KMS-11 (cell line): ENCODE results near the gene PPP2R5A.
A peak's percentile ranks its signal among the peaks of the same experiment; 100 is the strongest.
"Not testable (repeated sequence)": the region's sequence is repeated elsewhere in the genome, so short reads cannot be mapped to it uniquely, and the experiment has no call there.

Experiments
- H2AFZ ChIP-seq: fragments of 200-600 bp; sonication (generic); 2 replicates; pipeline ENCODE4 v1.6.1; 2016; ENCODE audit warnings: antibody characterized with exemption, mixed run types, low read depth
- H3K27ac ChIP-seq: fragments of 200-600 bp; sonication (generic); 2 replicates; pipeline ENCODE4 v1.6.1; 2016; ENCODE audit warnings: mild to moderate bottlenecking, mixed run types
- H3K27me3 ChIP-seq: fragments of 200-600 bp; sonication (generic); 2 replicates; pipeline ENCODE4 v1.6.1; 2017; ENCODE audit warnings: mild to moderate bottlenecking, low read depth, mixed run types, moderate library complexity; ENCODE audit not compliant: insufficient read depth
- H3K36me3 ChIP-seq: fragments of 200-600 bp; sonication (generic); 2 replicates; pipeline ENCODE4 v1.6.1; 2017; ENCODE audit warnings: mild to moderate bottlenecking, mixed run types; ENCODE audit not compliant: insufficient read depth
- H3K4me1 ChIP-seq: fragments of 200-600 bp; sonication (generic); 2 replicates; pipeline ENCODE4 v1.6.1; 2016; ENCODE audit warnings: mild to moderate bottlenecking, low read depth, mixed run types; ENCODE audit not compliant: poor library complexity, severe bottlenecking
- H3K4me2 ChIP-seq: fragments of 200-600 bp; sonication (generic); 2 replicates; pipeline ENCODE4 v1.7.0; 2016; ENCODE audit warnings: mild to moderate bottlenecking, mixed run types
- H3K4me3 ChIP-seq: fragments of 200-600 bp; sonication (generic); IDR thresholded peaks from 2 replicates; pipeline ENCODE4 v1.6.1; 2017; ENCODE audit warnings: low read depth, low read length, mixed read lengths; ENCODE audit not compliant: insufficient read depth
- H3K79me2 ChIP-seq: fragments of 200-600 bp; sonication (generic); 2 replicates; pipeline ENCODE4 v1.6.1; 2016; ENCODE audit warnings: low read depth, mixed run types; ENCODE audit not compliant: insufficient read depth
- H3K9ac ChIP-seq: fragments of 200-600 bp; sonication (generic); 2 replicates; pipeline ENCODE4 v1.6.1; 2016; ENCODE audit warnings: mild to moderate bottlenecking, mixed run types
- H4K20me1 ChIP-seq: fragments of 200-600 bp; sonication (generic); 2 replicates; pipeline ENCODE4 v1.6.1; 2016; ENCODE audit warnings: mild to moderate bottlenecking, mixed run types; ENCODE audit not compliant: insufficient read depth
- CTCF ChIP-seq: fragments of 200-600 bp; sonication (generic); conservative IDR thresholded peaks from 2 replicates; pipeline ENCODE4 v1.6.1; 2017; ENCODE audit warnings: low read depth, mild to moderate bottlenecking, antibody characterized with exemption, low read length, moderate library complexity, mixed read lengths

The PPP2R5A gene

GRCh38 chr1:212315184-212315583 is 30.0 kb downstream of the PPP2R5A start:
- Histone ChIP-seq H3K9ac (no peak overlapping the region), H2AFZ (no peak overlapping the region), H3K4me2 (no peak overlapping the region), H3K36me3 (no peaks in the 10 kb centered on the region), H3K4me1 (peaks cover 16% of the 10 kb centered on the region), H3K27ac (no peak overlapping the region), H3K27me3 (no peaks in the 10 kb centered on the region), H4K20me1 (no peaks in the 10 kb centered on the region), H3K79me2 (peaks cover 4% of the 10 kb centered on the region; the same call in 1 of the 2 replicates), H3K4me3 (no peak overlapping the region)
- no peak for TF ChIP-seq CTCF

DNA sequence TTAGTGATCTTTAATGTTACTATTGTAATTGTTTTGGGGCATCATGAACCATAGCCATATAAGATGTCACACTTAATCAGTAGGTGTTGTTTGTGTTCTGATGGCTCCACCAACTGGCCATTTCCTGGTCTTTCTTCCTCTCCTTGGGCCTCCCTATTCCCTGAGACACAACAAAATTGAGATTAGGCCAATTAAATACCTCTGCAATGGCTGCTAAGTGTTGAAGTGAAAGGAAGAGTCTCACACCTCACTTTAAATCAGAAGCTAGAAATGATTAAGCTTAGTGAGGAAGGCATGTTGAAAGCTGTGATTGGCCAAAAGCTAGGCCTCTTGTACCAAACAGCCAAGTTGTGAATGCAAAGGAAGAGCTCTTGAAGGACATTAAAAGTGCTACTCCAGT is 30.7 kb downstream of the PPP2R5A start:
- H3K79me2 ChIP-seq: peaks cover 4% of the 10 kb centered on the region; the same call in 1 of the 2 replicates
- no peaks in the 10 kb centered on the region for H3K36me3 ChIP-seq
- H3K4me2 ChIP-seq: no peak overlapping the region
- no peaks in the 10 kb centered on the region for H4K20me1 ChIP-seq
- no peak overlapping the region for H3K4me3 ChIP-seq
- peak; percentile 46; the same call in 1 of the 2 replicates for TF ChIP-seq CTCF
- H3K27ac ChIP-seq: no peak overlapping the region
- peaks cover 16% of the 10 kb centered on the region for H3K4me1 ChIP-seq
- no peak overlapping the region for H3K9ac ChIP-seq
- no peak overlapping the region for H2AFZ ChIP-seq
- H3K27me3 ChIP-seq: no peaks in the 10 kb centered on the region

GRCh38 chr1:212317916-212318315 is 32.7 kb downstream of the PPP2R5A start:
- H3K27ac ChIP-seq: no peak overlapping the region
- H3K9ac ChIP-seq: no peak overlapping the region
- H3K4me1 ChIP-seq: peaks cover 16% of the 10 kb centered on the region
- H3K4me3 ChIP-seq: no peak overlapping the region
- H3K36me3 ChIP-seq: no peaks in the 10 kb centered on the region
- no peak for TF ChIP-seq CTCF
- no peaks in the 10 kb centered on the region for H3K27me3 ChIP-seq
- no peaks in the 10 kb centered on the region for H4K20me1 ChIP-seq
- peaks cover 4% of the 10 kb centered on the region; the same call in 1 of the 2 replicates for H3K79me2 ChIP-seq
- no peak overlapping the region for H2AFZ ChIP-seq
- H3K4me2 ChIP-seq: no peak overlapping the region

- H3K36me3 ChIP-seq, H3K9ac ChIP-seq, H3K4me1 ChIP-seq, H4K20me1 ChIP-seq, H3K27me3 ChIP-seq, H3K27ac ChIP-seq, H3K4me3 ChIP-seq, H3K79me2 ChIP-seq, H2AFZ ChIP-seq, H3K4me2 ChIP-seq: not testable (repeated sequence)
These were observed 35.8 kb downstream of the PPP2R5A start for GRCh38 chr1:212321031-212321430.

GRCh38 chr1:212323066-212323465 is 37.9 kb downstream of the PPP2R5A start:
- Histone ChIP-seq H3K36me3 (no peaks in the 10 kb centered on the region), H3K27me3 (no peaks in the 10 kb centered on the region), H3K79me2 (no peaks in the 10 kb centered on the region), H3K4me2 (no peak overlapping the region), H4K20me1 (0 out of 2 replicates have a peak, but pooled peaks cover 5% of the 10 kb centered on the region), H2AFZ (no peak overlapping the region), H3K4me3 (no peak overlapping the region), H3K27ac (no peak overlapping the region), H3K4me1 (no peaks in the 10 kb centered on the region), H3K9ac (no peak overlapping the region)
- no peak for TF ChIP-seq CTCF
